SU-DHL-6 (cell line): ENCODE results near the gene PCLO.

ENCODE experiments used
- H2AFZ ChIP-seq: fragments of 200-600 bp; sonication (generic); 2 replicates; pipeline ENCODE4 v1.6.1; 2014; ENCODE audit warnings: low read depth, mild to moderate bottlenecking, moderate library complexity, mixed read lengths, antibody characterized with exemption, low read length; ENCODE audit not compliant: severe bottlenecking
- H3F3A ChIP-seq: fragments of 200-600 bp; shearing (Covaris generic); 2 replicates; pipeline ENCODE4 v1.6.0; 2016; ENCODE audit warnings: antibody characterized with exemption, mild to moderate bottlenecking; ENCODE audit not compliant: insufficient read depth
- H3K27ac ChIP-seq: fragments of 200-600 bp; sonication (generic); 2 replicates; pipeline ENCODE4 v1.5.1; 2016; ENCODE audit warnings: low read depth, mild to moderate bottlenecking, low read length, moderate library complexity, mixed read lengths
- H3K27me3 ChIP-seq: fragments of 200-600 bp; sonication (generic), shearing (Covaris generic); 2 replicates; pipeline ENCODE4 v1.6.0; 2014; ENCODE audit warnings: mild to moderate bottlenecking, low read length
- H3K36me3 ChIP-seq: fragments of 200-600 bp; sonication (generic); 2 replicates; pipeline ENCODE4 v1.6.1; 2014; ENCODE audit warnings: mild to moderate bottlenecking, low read length, mixed read lengths
- H3K4me2 ChIP-seq: fragments of 300-600, 200-600 bp; shearing (Covaris generic), sonication (generic); 2 replicates; pipeline ENCODE4 v1.6.0; 2014; ENCODE audit warnings: low read length, low read depth, mild to moderate bottlenecking; ENCODE audit not compliant: poor library complexity, severe bottlenecking
- H3K4me3 ChIP-seq: fragments of 200-600 bp; sonication (generic); 2 replicates; pipeline ENCODE4 v1.5.1; 2014; ENCODE audit warnings: antibody characterized with exemption, low read length, mild to moderate bottlenecking, mixed read lengths; ENCODE audit not compliant: insufficient read depth, poor library complexity, severe bottlenecking
- H3K79me2 ChIP-seq: fragments of 200-600 bp; sonication (generic); 2 replicates; pipeline ENCODE4 v1.6.1; 2014; ENCODE audit warnings: mild to moderate bottlenecking, low read length, moderate library complexity; ENCODE audit not compliant: insufficient read depth
- H3K9ac ChIP-seq: fragments of 200-600 bp; sonication (generic); 2 replicates; pipeline ENCODE4 v1.7.0; 2014; ENCODE audit warnings: mild to moderate bottlenecking, low read length
- H3K9me2 ChIP-seq: fragments of 200-600 bp; sonication (generic); replicated peaks from 2 replicates; pipeline ENCODE4 v1.6.1; 2014; ENCODE audit warnings: low read length; ENCODE audit not compliant: insufficient read depth
- H3K9me3 ChIP-seq: fragments of 200-600 bp; sonication (generic); 2 replicates; pipeline ENCODE4 v1.6.1; 2014; ENCODE audit warnings: low read length, mixed read lengths; ENCODE audit not compliant: insufficient read depth
- H4K20me1 ChIP-seq: fragments of 200-600 bp; sonication (generic); 2 replicates; pipeline ENCODE4 v1.6.1; 2014; ENCODE audit warnings: low read depth, mild to moderate bottlenecking, antibody characterized with exemption, low read length, moderate library complexity, mixed read lengths
- CTCF ChIP-seq: fragments of 200-600 bp; sonication (generic); IDR thresholded peaks from one replicate; pipeline ENCODE4 v1.5.1; 2017; ENCODE audit warnings: antibody characterized with exemption, mild to moderate bottlenecking, low read length, moderate library complexity; ENCODE audit not compliant: insufficient read depth, poor library complexity, severe bottlenecking
- EZH2phosphoT487 ChIP-seq: fragments of 200-600 bp; sonication (generic), shearing (Covaris generic); conservative IDR thresholded peaks from 2 replicates; pipeline ENCODE4 v1.6.1; 2018; ENCODE audit warnings: mild to moderate bottlenecking, antibody characterized with exemption, low read length, moderate library complexity, mixed read lengths

Gene PCLO

GRCh38 chr7:82840061-82840460 is 322.6 kb downstream of the PCLO start:
- Histone ChIP-seq H2AFZ (no peak overlapping the region), H3K36me3 (no peaks in the 10 kb centered on the region), H3K4me3 (no peak overlapping the region), H3K9ac (no peak overlapping the region), H3K9me2 (no peaks in the 10 kb centered on the region), H3K27me3 (no peaks in the 10 kb centered on the region), H3K9me3 (no peaks in the 10 kb centered on the region), H3K4me2 (no peak overlapping the region), H4K20me1 (no peaks in the 10 kb centered on the region), H3K27ac (no peak overlapping the region), H3F3A (no peaks in the 10 kb centered on the region), H3K79me2 (no peaks in the 10 kb centered on the region)
- TF ChIP-seq CTCF, result no peak
- no peak for TF ChIP-seq EZH2phosphoT487

GRCh38 chr7:82839555-82839954 is 323.1 kb downstream of the PCLO start:
- no peak for TF ChIP-seq CTCF
- TF ChIP-seq EZH2phosphoT487, result no peak
- Histone ChIP-seq H2AFZ (no peak overlapping the region), H3K27me3 (no peaks in the 10 kb centered on the region), H3K36me3 (no peaks in the 10 kb centered on the region), H3K4me3 (no peak overlapping the region), H3F3A (no peaks in the 10 kb centered on the region), H3K9ac (no peak overlapping the region), H4K20me1 (no peaks in the 10 kb centered on the region), H3K79me2 (no peaks in the 10 kb centered on the region), H3K9me2 (no peaks in the 10 kb centered on the region), H3K4me2 (no peak overlapping the region), H3K9me3 (no peaks in the 10 kb centered on the region), H3K27ac (no peak overlapping the region)

GRCh38 chr7:82839063-82839462 is 323.6 kb downstream of the PCLO start:
- Histone ChIP-seq H3K4me3 (no peak overlapping the region), H3K9ac (no peak overlapping the region), H4K20me1 (no peaks in the 10 kb centered on the region), H2AFZ (no peak overlapping the region), H3K36me3 (no peaks in the 10 kb centered on the region), H3K27me3 (no peaks in the 10 kb centered on the region), H3K79me2 (no peaks in the 10 kb centered on the region), H3F3A (no peaks in the 10 kb centered on the region), H3K9me3 (no peaks in the 10 kb centered on the region), H3K4me2 (no peak overlapping the region), H3K9me2 (no peaks in the 10 kb centered on the region), H3K27ac (no peak overlapping the region)
- TF ChIP-seq CTCF (no peak), EZH2phosphoT487 (no peak)
